ELF-1 (cell line): ENCODE data around the gene TCF7L2.

Experiments used
- DNase-seq: peaks from one replicate; pipeline ENCODE4 v3.0.0-alpha.2; 2016; ENCODE audit warnings: low read depth, low spot score

TCF7L2 gene

GRCh38 chr10:112946649-112947048, 3.4 kb upstream of the TCF7L2 start:
- no peak for DNase-seq

GRCh38 chr10:112948196-112948595, 1.9 kb upstream of the TCF7L2 start:
- DNase-seq, result no peak

- no peak for DNase-seq
These were observed 764 bp upstream of the TCF7L2 start for GRCh38 chr10:112949143-112949823.

GRCh38 chr10:112950714-112951358, 789 bp downstream of the TCF7L2 start:
- DNase-seq, result peak; percentile 64

- DNase-seq, result peak; percentile 84
These were observed 1.6 kb downstream of the TCF7L2 start for GRCh38 chr10:112951359-112952281.

- DNase-seq, result no peak
These were observed 2.5 kb downstream of the TCF7L2 start for GRCh38 chr10:112952282-112953173.

GRCh38 chr10:112953174-112954159, 3.4 kb downstream of the TCF7L2 start:
- DNase-seq, result peak; percentile 75

GRCh38 chr10:112954974-112955581, 5.0 kb downstream of the TCF7L2 start:
- no peak for DNase-seq

- no peak for DNase-seq
These were observed 5.8 kb downstream of the TCF7L2 start for GRCh38 chr10:112955582-112956421.

- no peak for DNase-seq
These were observed 6.7 kb downstream of the TCF7L2 start for GRCh38 chr10:112956631-112957350.

GRCh38 chr10:112957640-112958092, 7.6 kb downstream of the TCF7L2 start:
- DNase-seq, result no peak

GRCh38 chr10:112958275-112958995, 8.4 kb downstream of the TCF7L2 start:
- DNase-seq, result no peak

- DNase-seq, result no peak
These were observed 9.3 kb downstream of the TCF7L2 start for GRCh38 chr10:112959207-112959838.

GRCh38 chr10:112960151-112960681, 10.2 kb downstream of the TCF7L2 start:
- DNase-seq, result no peak

GRCh38 chr10:112961609-112962008, 11.6 kb downstream of the TCF7L2 start:
- no peak for DNase-seq

- no peak for DNase-seq
These were observed 12.3 kb downstream of the TCF7L2 start for GRCh38 chr10:112962343-112962742.

- no peak for DNase-seq
These were observed 13.8 kb downstream of the TCF7L2 start for GRCh38 chr10:112963835-112964234.
